Testis (tissue), 3 donors: Measurements from ENCODE around the gene CHCHD6. TPM values are rescaled to one million over a fixed set of nuclear protein-coding genes. Genes with fewer than 3 reads are reported as not detected.

Experiments
- DNase-seq: peaks from one replicate; pipeline ENCODE4 v3.0.0-alpha.2; 2019
- H3K27ac ChIP-seq, 2 donors: fragments of 200-600 bp; sonication (generic); one replicate each; pipeline ENCODE4 v1.5.1; 2019
- H3K27me3 ChIP-seq: fragments of 200-600 bp; sonication (generic); one replicate; pipeline ENCODE4 v1.5.1; 2019
- H3K36me3 ChIP-seq: fragments of 200-600 bp; sonication (generic); one replicate; pipeline ENCODE4 v1.5.1; 2017; ENCODE audit warnings: low read depth; ENCODE audit errors: missing control alignments
- H3K4me1 ChIP-seq: fragments of 200-600 bp; sonication (generic); one replicate; pipeline ENCODE4 v1.5.1; 2019
- H3K4me3 ChIP-seq, 2 donors: fragments of 200-600 bp; sonication (generic); one replicate each; pipeline ENCODE4 v1.5.1; 2017 to 2019
- H3K9me3 ChIP-seq: fragments of 200-600 bp; sonication (generic); one replicate; pipeline ENCODE4 v1.5.1; 2017
- POLR2A ChIP-seq: fragments of 450-650 bp; IDR thresholded peaks from one replicate; pipeline ENCODE4 v1.6.1; 2017; ENCODE audit warnings: antibody characterized with exemption, mild to moderate bottlenecking, moderate library complexity
- WGBS, 2 donors: methylation state at CpG; one replicate each; pipeline ENCODE4 v1.1.5; 2018; 5-methylcytosine and 5-hydroxymethylcytosine counted together
- intact Hi-C: fragments of 100-400 bp; cut with DNase I; formaldehyde crosslinking; loops from one replicate; pipeline ENCODE4 v1.15.1; 2023; ENCODE audit warnings: low total_unique reads
- polyA plus RNA-seq: library from polyadenylated mRNA; stranded (reverse); fragments of 350-450 nt; fragmentation: Illumina TruSeq; extraction: RNeasy Lipid Tissue Mini Kit (QIAGEN cat#74804); gene quantifications from one replicate; pipeline ENCODE4 v1.2.3, GENCODE V29; 2014; ENCODE audit warnings: low read depth, low replicate concordance; ENCODE audit not compliant: insufficient read depth
- total RNA-seq, 2 donors: library from RNA; depleted of rRNA; stranded (reverse); fragments of >200 nt; gene quantifications; one replicate each; pipeline ENCODE4 v1.2.3, GENCODE V29; 2016
- TF ChIP-seq, protein P1 (sequence below), 3 experiments: fragments of 450-650 bp in 2 of 3; fragments of 200-600 bp in 1 of 3; sonication (generic) in 1 of 3; IDR thresholded peaks; one replicate each; pipeline ENCODE4 v1.5.1; 2016 to 2019; ENCODE audit warnings: antibody characterized with exemption in 3 of 3, mild to moderate bottlenecking in 2 of 3, moderate library complexity in 1 of 3

The CHCHD6 gene
- total and polyA plus RNA-seq, 3 donors from 2014 or later: 47.6 to 84.6 (median 49.9) TPM

DNA sequence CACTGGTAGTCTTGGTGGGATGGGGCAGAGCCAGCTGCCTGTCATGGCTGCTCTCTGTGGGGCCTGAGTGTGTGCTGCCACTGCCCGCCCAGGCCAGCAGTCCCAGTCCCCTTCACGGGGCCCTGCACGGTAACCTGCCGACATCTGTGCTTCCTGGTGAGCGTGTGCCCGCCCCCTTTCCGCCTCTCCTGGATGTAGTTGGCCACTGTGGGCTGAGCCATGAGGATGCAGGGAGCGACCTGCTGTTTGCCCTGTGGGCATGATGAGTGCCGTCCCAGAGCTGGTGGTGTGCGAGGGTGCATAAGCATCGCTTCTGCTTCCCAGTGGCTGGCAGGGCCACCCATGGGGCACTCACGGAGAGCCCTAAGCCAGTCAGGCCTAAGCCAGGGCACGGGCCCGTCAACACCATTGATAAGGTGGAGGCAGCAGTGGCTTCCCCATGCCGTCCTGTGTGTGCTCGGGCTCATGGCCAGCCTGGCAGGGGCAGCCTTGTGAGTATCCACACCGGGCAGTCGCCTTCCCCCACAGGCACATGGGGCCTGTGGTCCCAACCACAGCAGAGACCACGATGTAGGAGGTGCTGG lies 293.5 kb downstream of the CHCHD6 start:
- no peak for DNase-seq
- Histone ChIP-seq H3K36me3 (no peaks in the 10 kb centered on the region), H3K4me3 (no peak overlapping the region), H3K9me3 (no peaks in the 10 kb centered on the region), H3K27ac (no peak overlapping the region), H3K4me1 (peaks cover 31% of the 10 kb centered on the region), H3K27me3 (no peaks in the 10 kb centered on the region)
- WGBS, 2 donors: 83 to 92% methylated on average over 4 to 17 of the region's 19 CpGs
- intact Hi-C loops: loop anchor here (10.0 kb wide), 1 partner anchor 547 kb away; no protein-coding TSS in a partner anchor
- TF ChIP-seq, protein P1, sequence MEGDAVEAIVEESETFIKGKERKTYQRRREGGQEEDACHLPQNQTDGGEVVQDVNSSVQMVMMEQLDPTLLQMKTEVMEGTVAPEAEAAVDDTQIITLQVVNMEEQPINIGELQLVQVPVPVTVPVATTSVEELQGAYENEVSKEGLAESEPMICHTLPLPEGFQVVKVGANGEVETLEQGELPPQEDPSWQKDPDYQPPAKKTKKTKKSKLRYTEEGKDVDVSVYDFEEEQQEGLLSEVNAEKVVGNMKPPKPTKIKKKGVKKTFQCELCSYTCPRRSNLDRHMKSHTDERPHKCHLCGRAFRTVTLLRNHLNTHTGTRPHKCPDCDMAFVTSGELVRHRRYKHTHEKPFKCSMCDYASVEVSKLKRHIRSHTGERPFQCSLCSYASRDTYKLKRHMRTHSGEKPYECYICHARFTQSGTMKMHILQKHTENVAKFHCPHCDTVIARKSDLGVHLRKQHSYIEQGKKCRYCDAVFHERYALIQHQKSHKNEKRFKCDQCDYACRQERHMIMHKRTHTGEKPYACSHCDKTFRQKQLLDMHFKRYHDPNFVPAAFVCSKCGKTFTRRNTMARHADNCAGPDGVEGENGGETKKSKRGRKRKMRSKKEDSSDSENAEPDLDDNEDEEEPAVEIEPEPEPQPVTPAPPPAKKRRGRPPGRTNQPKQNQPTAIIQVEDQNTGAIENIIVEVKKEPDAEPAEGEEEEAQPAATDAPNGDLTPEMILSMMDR (IDR thresholded peaks at IDR 0.05): no peak
- TF ChIP-seq POLR2A: no peak

DNA sequence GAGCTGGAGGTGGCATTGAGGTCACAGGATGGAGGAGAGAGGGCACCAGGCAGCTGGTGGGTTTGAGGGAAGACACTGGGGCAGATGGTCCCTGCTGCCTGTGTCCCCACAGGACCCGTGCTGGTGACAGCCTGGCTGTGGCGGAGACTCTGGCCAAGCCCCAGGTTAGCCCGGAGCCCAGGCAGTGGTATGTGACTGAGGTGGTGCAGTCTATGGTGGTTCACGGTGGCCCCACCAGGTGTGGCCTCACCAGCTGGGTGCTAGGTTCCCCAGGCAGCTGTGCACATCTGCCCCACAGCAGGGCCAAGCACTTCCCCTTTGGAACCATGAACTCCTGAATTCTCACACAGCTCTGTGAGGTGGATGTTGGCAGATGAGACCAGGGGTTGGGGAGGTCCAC lies 294.3 kb downstream of the CHCHD6 start:
- Histone ChIP-seq H3K9me3 (no peaks in the 10 kb centered on the region), H3K4me3 (no peak overlapping the region), H3K27ac (no peak overlapping the region), H3K36me3 (no peaks in the 10 kb centered on the region), H3K4me1 (peaks cover 35% of the 10 kb centered on the region), H3K27me3 (no peaks in the 10 kb centered on the region)
- 82 to 83% methylated on average over 3 to 4 of the region's 4 CpGs for WGBS, 2 donors
- intact Hi-C loops: loop anchor here (10.0 kb wide), 1 partner anchor 546 kb away; no protein-coding TSS in a partner anchor
- DNase-seq: no peak
- TF ChIP-seq, protein P1 (IDR thresholded peaks at IDR 0.05): no peak
- TF ChIP-seq POLR2A: no peak

DNA sequence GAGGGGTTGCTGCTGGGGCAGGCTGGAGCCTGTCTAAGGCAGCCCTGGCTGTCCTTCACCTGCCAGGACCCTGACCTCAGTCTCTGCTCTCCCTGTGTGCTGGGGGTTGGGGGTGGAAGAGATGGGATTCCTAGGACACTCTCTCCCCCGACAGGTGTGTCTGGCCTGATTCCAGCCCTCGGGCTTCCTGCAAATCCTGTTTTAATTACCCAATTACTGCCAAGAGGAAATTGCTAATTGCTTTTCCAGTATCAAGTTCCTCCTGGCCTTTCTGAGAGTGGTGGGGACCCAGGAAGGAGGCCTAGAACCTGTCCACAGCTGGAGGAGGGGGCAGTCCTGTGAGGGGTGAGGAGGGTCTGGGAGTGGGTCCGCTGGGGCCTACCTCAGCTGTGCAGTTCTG lies 294.7 kb downstream of the CHCHD6 start:
- Histone ChIP-seq H3K4me3 (no peak overlapping the region), H3K27ac (no peak overlapping the region), H3K9me3 (no peaks in the 10 kb centered on the region), H3K4me1 (peaks cover 34% of the 10 kb centered on the region), H3K36me3 (no peaks in the 10 kb centered on the region), H3K27me3 (no peaks in the 10 kb centered on the region)
- TF ChIP-seq POLR2A: no peak
- DNase-seq: no peak
- intact Hi-C loops: loop anchor here (10.0 kb wide), 1 partner anchor 546 kb away; no protein-coding TSS in a partner anchor
- 30 to 54% methylated on average over 2 to 3 of the region's 3 CpGs for WGBS, 2 donors

DNA sequence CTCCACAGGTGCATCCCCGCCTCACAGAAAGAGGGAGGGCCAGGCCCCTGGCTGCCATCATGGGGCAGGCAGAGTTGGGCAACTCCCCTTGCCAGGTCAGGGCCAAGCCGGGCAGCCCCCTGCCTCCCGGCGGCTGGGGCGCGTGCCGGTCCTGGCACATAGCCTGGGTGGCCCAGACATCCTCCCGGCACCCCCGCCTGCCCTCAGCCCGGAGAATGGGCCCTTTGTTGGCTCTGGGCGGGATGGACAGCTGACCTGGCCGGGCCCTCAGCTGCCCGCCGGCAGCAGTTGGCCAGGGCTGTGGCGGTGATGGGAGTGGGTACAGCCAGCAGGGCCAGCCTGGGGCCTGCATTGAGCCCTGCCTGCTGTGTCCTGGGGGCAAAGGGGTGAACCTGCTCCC lies 295.3 kb downstream of the CHCHD6 start:
- no peak for TF ChIP-seq POLR2A
- TF ChIP-seq, protein P1 (IDR thresholded peaks at IDR 0.05): no peak
- no peaks in the 10 kb centered on the region for H3K9me3 ChIP-seq
- intact Hi-C loops: loop anchor here (10.0 kb wide), 1 partner anchor 545 kb away; no protein-coding TSS in a partner anchor
- no peak overlapping the region for H3K4me3 ChIP-seq
- DNase-seq: peak; percentile 63
- H3K27ac ChIP-seq: no peak overlapping the region
- H3K36me3 ChIP-seq: no peaks in the 10 kb centered on the region
- peaks cover 28% of the 10 kb centered on the region for H3K4me1 ChIP-seq
- 60 to 83% methylated on average over 1 to 15 of the region's 15 CpGs for WGBS, 2 donors
- no peaks in the 10 kb centered on the region for H3K27me3 ChIP-seq

GRCh38 chr3:127000119-127000518 lies 296.1 kb downstream of the CHCHD6 start:
- Histone ChIP-seq H3K27ac (no peak overlapping the region), H3K4me3 (no peak overlapping the region), H3K9me3 (no peaks in the 10 kb centered on the region), H3K4me1 (peaks cover 21% of the 10 kb centered on the region), H3K36me3 (no peaks in the 10 kb centered on the region), H3K27me3 (no peaks in the 10 kb centered on the region)
- no peak for DNase-seq
- intact Hi-C loops: no loop called here
- TF ChIP-seq, protein P1 (IDR thresholded peaks at IDR 0.05): no peak
- TF ChIP-seq POLR2A: no peak
- WGBS, 2 donors: 76 to 81% methylated on average over 3 to 15 of the region's 15 CpGs
